Measurements from ENCODE around the gene CKAP2L.

GRCh38 chr2:112776113-112776512 is 11.7 kb upstream of the CKAP2L start:
- TF ChIP-seq POLR2A (IDR thresholded peaks at IDR 0.05) (no peak), CTCF (IDR thresholded peaks at IDR 0.05) (no peak)

All from heart left ventricle (tissue), 13 donors.